Mucosa of rectum (tissue), 2 donors: ENCODE measurements around the gene LPIN2.

Source experiments
- H3K27ac ChIP-seq, 2 donors: one replicate each; pipeline ENCODE4 v1.7.0; 2013; ENCODE audit warnings: inconsistent platforms in 2 of 2, low read depth in 2 of 2, low read length in 2 of 2
- H3K27me3 ChIP-seq, 2 donors: one replicate each; pipeline ENCODE4 v1.7.0; 2013; ENCODE audit warnings: low read length in 2 of 2; ENCODE audit not compliant: control insufficient read depth in 2 of 2, insufficient read depth in 2 of 2
- H3K36me3 ChIP-seq, 2 donors: one replicate each; pipeline ENCODE4 v1.7.0; 2013; ENCODE audit warnings: low read length in 2 of 2; ENCODE audit not compliant: control insufficient read depth in 2 of 2, insufficient read depth in 2 of 2
- H3K4me1 ChIP-seq, 2 donors: one replicate each; pipeline ENCODE4 v1.7.0; 2013; ENCODE audit warnings: low read length in 2 of 2, mild to moderate bottlenecking in 1 of 2; ENCODE audit not compliant: control insufficient read depth in 2 of 2, insufficient read depth in 2 of 2
- H3K4me3 ChIP-seq, 2 donors: one replicate each; pipeline ENCODE4 v1.7.0; 2013; ENCODE audit warnings: low read length in 2 of 2
- H3K9ac ChIP-seq, 2 donors: one replicate each; pipeline ENCODE4 v1.7.0; 2013; ENCODE audit warnings: low read length in 2 of 2, low read depth in 1 of 2, mild to moderate bottlenecking in 1 of 2
- H3K9me3 ChIP-seq, 2 donors: one replicate each; pipeline ENCODE4 v1.7.0; 2013; ENCODE audit warnings: low read length in 2 of 2; ENCODE audit not compliant: control insufficient read depth in 2 of 2
- donor health status: healthy.
- donor health status: Normal muscosa, but diverticular disease.

Gene LPIN2

GRCh38 chr18:3013024-3013804, at the start of gene LPIN2:
LPIN2 (minus strand) TSS chr18:3013144; CDS start chr18:2960840, 52,304 bp downstream.
- Histone ChIP-seq H3K36me3 (peaks cover 0 to 3% of the 10 kb centered on the region in 2 donors), H3K27ac (peak within 1 kb of the TSS; percentile 83 to 87), H3K4me1 (peaks cover 7 to 8% of the 10 kb centered on the region in 2 donors), H3K27me3 (no peaks in the 10 kb centered on the region), H3K4me3 (peak within 1 kb of the TSS; percentile 77 to 82), H3K9me3 (no peaks in the 10 kb centered on the region), H3K9ac (peak within 1 kb of the TSS; percentile 60 to 92)

GRCh38 chr18:3061581-3062312, 48.8 kb upstream of the LPIN2 start:
- H3K4me1 ChIP-seq, result peaks cover 0 to 6% of the 10 kb centered on the region in 2 donors
- H3K27ac ChIP-seq, result peak overlapping the region; percentile 2 to 71
- H3K36me3 ChIP-seq, result no peaks in the 10 kb centered on the region
- H3K9ac ChIP-seq, result no peak overlapping the region
- H3K27me3 ChIP-seq, result no peaks in the 10 kb centered on the region
- H3K9me3 ChIP-seq, result no peaks in the 10 kb centered on the region
- H3K4me3 ChIP-seq, result no peak overlapping the region

- H3K4me1 ChIP-seq, result peaks cover 0 to 6% of the 10 kb centered on the region in 2 donors
- H3K9me3 ChIP-seq, result no peaks in the 10 kb centered on the region
- no peak overlapping the region for H3K4me3 ChIP-seq
- H3K27ac ChIP-seq, result peak overlapping the region; percentile 68 to 71
- H3K27me3 ChIP-seq, result no peaks in the 10 kb centered on the region
- no peak overlapping the region for H3K9ac ChIP-seq
- H3K36me3 ChIP-seq, result no peaks in the 10 kb centered on the region
These were observed 48.0 kb upstream of the LPIN2 start for GRCh38 chr18:3060667-3061580.

GRCh38 chr18:3059272-3059671, 46.3 kb upstream of the LPIN2 start:
- Histone ChIP-seq H3K9ac (no peak overlapping the region), H3K27me3 (no peaks in the 10 kb centered on the region), H3K4me1 (peaks cover 0 to 7% of the 10 kb centered on the region in 2 donors), H3K4me3 (no peak overlapping the region), H3K9me3 (no peaks in the 10 kb centered on the region), H3K27ac (no peak overlapping the region), H3K36me3 (no peaks in the 10 kb centered on the region)

GRCh38 chr18:3058328-3059191, 45.6 kb upstream of the LPIN2 start:
- H3K27ac ChIP-seq, result peak overlapping the region; percentile 11 to 67
- no peaks in the 10 kb centered on the region for H3K36me3 ChIP-seq
- no peaks in the 10 kb centered on the region for H3K27me3 ChIP-seq
- peaks cover 0 to 7% of the 10 kb centered on the region in 2 donors for H3K4me1 ChIP-seq
- H3K9me3 ChIP-seq, result no peaks in the 10 kb centered on the region
- H3K9ac ChIP-seq, result no peak overlapping the region
- H3K4me3 ChIP-seq, result no peak overlapping the region

GRCh38 chr18:3057526-3057925, 44.6 kb upstream of the LPIN2 start:
- H3K4me3 ChIP-seq, result no peak overlapping the region
- H3K36me3 ChIP-seq, result no peaks in the 10 kb centered on the region
- no peaks in the 10 kb centered on the region for H3K27me3 ChIP-seq
- H3K9ac ChIP-seq, result no peak overlapping the region
- no peak overlapping the region for H3K27ac ChIP-seq
- H3K9me3 ChIP-seq, result no peaks in the 10 kb centered on the region
- H3K4me1 ChIP-seq, result peaks cover under 1 to 9% of the 10 kb centered on the region in 2 donors

- Histone ChIP-seq H3K27ac (no peak overlapping the region), H3K4me3 (no peak overlapping the region), H3K27me3 (no peaks in the 10 kb centered on the region), H3K4me1 (peaks cover 5 to 17% of the 10 kb centered on the region in 2 donors), H3K9me3 (no peaks in the 10 kb centered on the region), H3K9ac (no peak overlapping the region), H3K36me3 (no peaks in the 10 kb centered on the region)
These were observed 43.4 kb upstream of the LPIN2 start for GRCh38 chr18:3056311-3056710.

GRCh38 chr18:3055816-3056215, 42.9 kb upstream of the LPIN2 start:
- no peaks in the 10 kb centered on the region for H3K9me3 ChIP-seq
- peaks cover 9 to 22% of the 10 kb centered on the region in 2 donors for H3K4me1 ChIP-seq
- no peak overlapping the region for H3K27ac ChIP-seq
- H3K9ac ChIP-seq, result no peak overlapping the region
- H3K27me3 ChIP-seq, result no peaks in the 10 kb centered on the region
- no peaks in the 10 kb centered on the region for H3K36me3 ChIP-seq
- H3K4me3 ChIP-seq, result no peak overlapping the region

- no peaks in the 10 kb centered on the region for H3K9me3 ChIP-seq
- no peaks in the 10 kb centered on the region for H3K36me3 ChIP-seq
- no peak overlapping the region for H3K9ac ChIP-seq
- H3K4me1 ChIP-seq, result peaks cover 9 to 22% of the 10 kb centered on the region in 2 donors
- H3K4me3 ChIP-seq, result no peak overlapping the region
- H3K27ac ChIP-seq, result no peak overlapping the region
- H3K27me3 ChIP-seq, result no peaks in the 10 kb centered on the region
These were observed 42.3 kb upstream of the LPIN2 start for GRCh38 chr18:3055186-3055728.
